GM06990 (cell line): ENCODE measurements around the gene RIMKLB.
"Not testable (repeated sequence)": the region's sequence is repeated elsewhere in the genome, so short reads cannot be mapped to it uniquely, and the experiment has no call there.

Source experiments
- DNase-seq: peaks from one replicate; pipeline ENCODE4 v3.0.0-alpha.2; 2011; ENCODE audit not compliant: insufficient read length; ENCODE audit errors: extremely low read depth
- H3K27me3 ChIP-seq: replicated peaks from 2 replicates; pipeline ENCODE4 v1.6.0; 2011; ENCODE audit warnings: low read length; ENCODE audit not compliant: control insufficient read depth, insufficient read depth
- H3K36me3 ChIP-seq: 2 replicates; pipeline ENCODE4 v1.5.1; 2011; ENCODE audit warnings: low read length; ENCODE audit not compliant: control insufficient read depth, insufficient read depth
- H3K4me3 ChIP-seq: replicated peaks from 2 replicates; pipeline ENCODE4 v1.5.1; 2011; ENCODE audit warnings: low read depth, mild to moderate bottlenecking, control low read depth, low read length
- CTCF ChIP-seq: IDR thresholded peaks from 2 replicates; pipeline ENCODE4 v1.5.1; 2011; ENCODE audit warnings: low read length, control low read depth, mild to moderate bottlenecking, inconsistent platforms; ENCODE audit not compliant: insufficient read depth, poor library complexity, severe bottlenecking

RIMKLB gene

GRCh38 chr12:8796831-8797626 lies 99.2 kb downstream of the RIMKLB start:
- no peak for DNase-seq
- H3K4me3 ChIP-seq = no peak overlapping the region
- TF ChIP-seq CTCF = no peak

GRCh38 chr12:8801213-8801612 lies 103.4 kb downstream of the RIMKLB start:
- not testable (repeated sequence) for H3K4me3 ChIP-seq, H3K36me3 ChIP-seq, DNase-seq, H3K27me3 ChIP-seq

More at GRCh38 chr12:8796831-8797626, 99.2 kb downstream of the RIMKLB start:
- H3K36me3 ChIP-seq = no peaks in the 10 kb centered on the region
- H3K27me3 ChIP-seq = no peaks in the 10 kb centered on the region

GRCh38 chr12:8804833-8805232 lies 107.0 kb downstream of the RIMKLB start:
- H3K36me3 ChIP-seq, H3K4me3 ChIP-seq, H3K27me3 ChIP-seq, DNase-seq: not testable (repeated sequence)

- H3K36me3 ChIP-seq, H3K4me3 ChIP-seq: not testable (repeated sequence)
These were observed 107.7 kb downstream of the RIMKLB start for GRCh38 chr12:8805487-8805886.

GRCh38 chr12:8807084-8807483 lies 109.3 kb downstream of the RIMKLB start:
- not testable (repeated sequence) for H3K27me3 ChIP-seq, H3K36me3 ChIP-seq, H3K4me3 ChIP-seq, DNase-seq

More at GRCh38 chr12:8805487-8805886, 107.7 kb downstream of the RIMKLB start:
- not testable (repeated sequence) for H3K27me3 ChIP-seq, DNase-seq

- not testable (repeated sequence) for H3K4me3 ChIP-seq, DNase-seq, H3K27me3 ChIP-seq, H3K36me3 ChIP-seq
These were observed 112.3 kb downstream of the RIMKLB start for GRCh38 chr12:8810112-8810511.

- DNase-seq = no peak
- Histone ChIP-seq H3K36me3 (no peaks in the 10 kb centered on the region), H3K27me3 (no peaks in the 10 kb centered on the region), H3K4me3 (no peak overlapping the region)
- TF ChIP-seq CTCF = no peak
These were observed 116.0 kb downstream of the RIMKLB start for GRCh38 chr12:8813572-8814357.

- TF ChIP-seq CTCF = no peak
- no peak for DNase-seq
- Histone ChIP-seq H3K27me3 (no peaks in the 10 kb centered on the region), H3K4me3 (no peak overlapping the region), H3K36me3 (no peaks in the 10 kb centered on the region)
These were observed 118.8 kb downstream of the RIMKLB start for GRCh38 chr12:8816448-8817050.
